ENCODE measurements around the gene NDUFB4. TPM values are rescaled to one million over a fixed set of nuclear protein-coding genes. Genes with fewer than 3 reads are reported as not detected.

The NDUFB4 gene
- total and polyA plus RNA-seq, 3 donors from 2014 or later: 113 to 279 (median 117) TPM

- Histone ChIP-seq H3K36me3 (ENCODE audit: low read depth, missing control alignments) (no peaks in the 10 kb centered on the region), H3K4me1 (peaks cover 12% of the 10 kb centered on the region), H3K27me3 (no peaks in the 10 kb centered on the region), H3K4me3 (no peak overlapping the region), H3K9me3 (no peaks in the 10 kb centered on the region), H3K27ac (peak overlapping the region in 1 of 2 donors; percentile 91)
- intact Hi-C loops (cut with DNase I; ENCODE audit: low total_unique reads): no loop called here
- WGBS, 2 donors: 17 to 28% methylated on average over 1 of the region's 1 CpG
- TF ChIP-seq CTCF (IDR thresholded peaks at IDR 0.05) (no peak), POLR2A (IDR thresholded peaks at IDR 0.05) (no peak)
- no peak for DNase-seq
Observed at GRCh38 chr3:120597445-120598049, 1.4 kb downstream of the NDUFB4 start.

- intact Hi-C loops (cut with DNase I; ENCODE audit: low total_unique reads): no loop called here
- no peak for DNase-seq
- H3K4me3 ChIP-seq: no peak overlapping the region
- H3K9me3 ChIP-seq: no peaks in the 10 kb centered on the region
- 69 to 71% methylated on average over 3 of the region's 3 CpGs for WGBS, 2 donors
- H3K36me3 ChIP-seq (ENCODE audit: low read depth, missing control alignments): no peaks in the 10 kb centered on the region
- H3K27me3 ChIP-seq: no peaks in the 10 kb centered on the region
- TF ChIP-seq POLR2A (IDR thresholded peaks at IDR 0.05) (no peak), CTCF (IDR thresholded peaks at IDR 0.05) (no peak)
- H3K4me1 ChIP-seq: peaks cover 12% of the 10 kb centered on the region
- H3K27ac ChIP-seq: no peak overlapping the region
Observed at GRCh38 chr3:120599211-120599610, 3.1 kb downstream of the NDUFB4 start.

GRCh38 chr3:120601554-120601953 is 5.4 kb downstream of the NDUFB4 start:
- no peaks in the 10 kb centered on the region for H3K27me3 ChIP-seq
- intact Hi-C loops (cut with DNase I; ENCODE audit: low total_unique reads): no loop called here
- no peaks in the 10 kb centered on the region for H3K9me3 ChIP-seq
- no peak overlapping the region for H3K27ac ChIP-seq
- 65 to 67% methylated on average over 4 of the region's 4 CpGs for WGBS, 2 donors
- no peak overlapping the region for H3K4me3 ChIP-seq
- TF ChIP-seq CTCF (IDR thresholded peaks at IDR 0.05): no peak
- no peak for TF ChIP-seq POLR2A (IDR thresholded peaks at IDR 0.05)
- H3K36me3 ChIP-seq (ENCODE audit: low read depth, missing control alignments): no peaks in the 10 kb centered on the region
- H3K4me1 ChIP-seq: peaks cover 12% of the 10 kb centered on the region
- DNase-seq: no peak

GRCh38 chr3:120602682-120603081 is 6.5 kb downstream of the NDUFB4 start:
- 86 to 92% methylated on average over 2 of the region's 2 CpGs for WGBS, 2 donors
- TF ChIP-seq CTCF (IDR thresholded peaks at IDR 0.05) (no peak), POLR2A (IDR thresholded peaks at IDR 0.05) (no peak)
- intact Hi-C loops (cut with DNase I; ENCODE audit: low total_unique reads): no loop called here
- no peak for DNase-seq
- peaks cover 8% of the 10 kb centered on the region for H3K4me1 ChIP-seq
- H3K9me3 ChIP-seq: no peaks in the 10 kb centered on the region
- H3K36me3 ChIP-seq (ENCODE audit: low read depth, missing control alignments): no peaks in the 10 kb centered on the region
- no peak overlapping the region for H3K27ac ChIP-seq
- H3K27me3 ChIP-seq: no peaks in the 10 kb centered on the region
- no peak overlapping the region for H3K4me3 ChIP-seq

- TF ChIP-seq POLR2A (IDR thresholded peaks at IDR 0.05): no peak
- TF ChIP-seq CTCF (IDR thresholded peaks at IDR 0.05): no peak
- Histone ChIP-seq H3K9me3 (no peaks in the 10 kb centered on the region), H3K27me3 (no peaks in the 10 kb centered on the region), H3K36me3 (ENCODE audit: low read depth, missing control alignments) (no peaks in the 10 kb centered on the region), H3K27ac (no peak overlapping the region), H3K4me1 (peaks cover 4% of the 10 kb centered on the region), H3K4me3 (no peak overlapping the region)
- intact Hi-C loops (cut with DNase I; ENCODE audit: low total_unique reads): no loop called here
- no peak for DNase-seq
Observed at GRCh38 chr3:120604382-120604781, 8.2 kb downstream of the NDUFB4 start.
